GM12892 (cell line): ENCODE data around the gene GATA6.

Source experiments
- POLR2A ChIP-seq: IDR thresholded peaks from 2 replicates; pipeline ENCODE4 v1.6.1; 2011; ENCODE audit warnings: low read depth, low read length, control low read depth
- POLR2AphosphoS5 ChIP-seq: IDR thresholded peaks from 2 replicates; pipeline ENCODE4 v1.6.1; 2011; ENCODE audit warnings: low read depth, low read length, control low read depth
- TAF1 ChIP-seq: IDR thresholded peaks from 2 replicates; pipeline ENCODE4 v1.6.1; 2011; ENCODE audit warnings: low read depth, mild to moderate bottlenecking, control low read depth, low read length, borderline replicate concordance

GRCh38 chr18:22177327-22177871, 8.0 kb downstream of the GATA6 start:
- TF ChIP-seq POLR2AphosphoS5 (no peak), POLR2A (no peak), TAF1 (no peak)
